ENCODE measurements around the gene SYT6. TPM values are rescaled to one million over a fixed set of nuclear protein-coding genes. Genes with fewer than 3 reads are reported as not detected.

Gene SYT6
- total RNA-seq, 1 experiment from 2014 or later, result not detected

DNA sequence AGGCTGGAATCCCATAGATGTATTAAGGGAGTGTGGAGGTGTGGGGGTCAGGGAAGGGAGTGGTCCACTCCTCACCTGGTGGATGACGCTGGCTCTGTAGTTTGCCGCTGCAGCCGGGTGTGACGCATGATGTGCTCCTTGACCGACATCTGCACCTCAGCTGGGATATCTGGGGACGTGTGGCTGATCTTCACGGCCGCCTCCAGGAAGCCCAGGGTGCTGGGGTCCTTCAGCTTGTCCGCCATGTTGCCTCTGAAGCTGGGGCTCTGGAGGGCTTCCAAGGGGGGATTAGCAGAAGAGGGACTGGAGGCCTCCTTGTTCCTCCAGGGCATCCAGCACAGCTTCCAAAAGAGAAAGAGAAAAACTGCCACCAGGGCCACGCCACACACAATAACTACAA lies 14.1 kb downstream of the SYT6 start:
- TF ChIP-seq, protein P1, sequence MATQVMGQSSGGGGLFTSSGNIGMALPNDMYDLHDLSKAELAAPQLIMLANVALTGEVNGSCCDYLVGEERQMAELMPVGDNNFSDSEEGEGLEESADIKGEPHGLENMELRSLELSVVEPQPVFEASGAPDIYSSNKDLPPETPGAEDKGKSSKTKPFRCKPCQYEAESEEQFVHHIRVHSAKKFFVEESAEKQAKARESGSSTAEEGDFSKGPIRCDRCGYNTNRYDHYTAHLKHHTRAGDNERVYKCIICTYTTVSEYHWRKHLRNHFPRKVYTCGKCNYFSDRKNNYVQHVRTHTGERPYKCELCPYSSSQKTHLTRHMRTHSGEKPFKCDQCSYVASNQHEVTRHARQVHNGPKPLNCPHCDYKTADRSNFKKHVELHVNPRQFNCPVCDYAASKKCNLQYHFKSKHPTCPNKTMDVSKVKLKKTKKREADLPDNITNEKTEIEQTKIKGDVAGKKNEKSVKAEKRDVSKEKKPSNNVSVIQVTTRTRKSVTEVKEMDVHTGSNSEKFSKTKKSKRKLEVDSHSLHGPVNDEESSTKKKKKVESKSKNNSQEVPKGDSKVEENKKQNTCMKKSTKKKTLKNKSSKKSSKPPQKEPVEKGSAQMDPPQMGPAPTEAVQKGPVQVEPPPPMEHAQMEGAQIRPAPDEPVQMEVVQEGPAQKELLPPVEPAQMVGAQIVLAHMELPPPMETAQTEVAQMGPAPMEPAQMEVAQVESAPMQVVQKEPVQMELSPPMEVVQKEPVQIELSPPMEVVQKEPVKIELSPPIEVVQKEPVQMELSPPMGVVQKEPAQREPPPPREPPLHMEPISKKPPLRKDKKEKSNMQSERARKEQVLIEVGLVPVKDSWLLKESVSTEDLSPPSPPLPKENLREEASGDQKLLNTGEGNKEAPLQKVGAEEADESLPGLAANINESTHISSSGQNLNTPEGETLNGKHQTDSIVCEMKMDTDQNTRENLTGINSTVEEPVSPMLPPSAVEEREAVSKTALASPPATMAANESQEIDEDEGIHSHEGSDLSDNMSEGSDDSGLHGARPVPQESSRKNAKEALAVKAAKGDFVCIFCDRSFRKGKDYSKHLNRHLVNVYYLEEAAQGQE (IDR thresholded peaks at IDR 0.05; ENCODE audit: insufficient read depth in 1 of 2, low read depth in 2 of 2, low read length in 1 of 2), result no peak
- no peak for TF ChIP-seq SIN3A (IDR thresholded peaks at IDR 0.05; ENCODE audit: borderline replicate concordance, insufficient read depth, low read depth, low read length)
- Histone ChIP-seq H3K4me3 (ENCODE audit: low read depth in 2 of 2, low read length in 2 of 2) (no peak overlapping the region), H3K4me1 (ENCODE audit: control insufficient read depth, insufficient read depth, low read length) (no peaks in the 10 kb centered on the region), H3K9me3 (ENCODE audit: control insufficient read depth, insufficient read depth, low read depth, low read length) (no peaks in the 10 kb centered on the region), H3K36me3 (ENCODE audit: control insufficient read depth, insufficient read depth, low read length) (no peaks in the 10 kb centered on the region), H3K27ac (ENCODE audit: low read length) (no peak overlapping the region), H3K27me3 (ENCODE audit: control insufficient read depth, insufficient read depth, low read length) (no peaks in the 10 kb centered on the region)
- no TSS peak for BruUV-seq (replicated peaks)
- no peak for DNase-seq (ENCODE audit: low read depth, low spot score)
- intact Hi-C loops (cut with micrococcal nuclease; ENCODE audit: unreplicated experiment), result no loop called here
- POLR2A ChIA-PET, result no interaction called here
- CTCF ChIA-PET, result no interaction called here
- in situ Hi-C loops (cut with HindIII; ENCODE audit: low pct_unique_long_range_greater_than_20kb, low sequenced_read_pairs), result no loop called here
- no peak for ATAC-seq

DNA sequence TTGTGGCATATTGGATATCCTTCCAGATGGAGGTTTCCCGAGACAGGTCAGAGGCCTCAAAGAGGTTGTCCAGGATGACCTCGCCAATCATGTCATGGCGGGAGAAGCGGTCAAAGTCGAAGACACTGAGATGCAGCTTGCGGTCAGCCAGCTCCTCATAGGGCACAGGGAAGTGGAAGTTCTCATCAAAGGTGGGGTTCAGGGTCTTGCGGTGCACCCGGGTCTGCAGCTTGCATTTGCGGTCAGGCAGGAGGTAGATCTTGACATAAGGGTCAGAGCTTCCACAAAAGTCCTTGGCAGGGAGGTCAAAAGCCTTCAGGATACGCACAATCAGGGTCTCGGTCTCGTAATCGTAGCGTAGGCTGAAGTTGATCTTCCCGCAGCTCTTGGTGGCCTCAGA lies 16.2 kb downstream of the SYT6 start:
- in situ Hi-C loops (cut with HindIII; ENCODE audit: low pct_unique_long_range_greater_than_20kb, low sequenced_read_pairs), result no loop called here
- H3K27ac ChIP-seq (ENCODE audit: low read length), result no peak overlapping the region
- no peaks in the 10 kb centered on the region for H3K9me3 ChIP-seq (ENCODE audit: control insufficient read depth, insufficient read depth, low read depth, low read length)
- TF ChIP-seq SIN3A (IDR thresholded peaks at IDR 0.05; ENCODE audit: borderline replicate concordance, insufficient read depth, low read depth, low read length) (no peak), TCF7L2 (IDR thresholded peaks at IDR 0.05; ENCODE audit: low read depth, low read length) (no peak), POLR2AphosphoS5 (IDR thresholded peaks at IDR 0.05; ENCODE audit: low read depth, low read length) (no peak)
- TF ChIP-seq, protein P1 (IDR thresholded peaks at IDR 0.05; ENCODE audit: insufficient read depth in 1 of 2, low read depth in 2 of 2, low read length in 1 of 2), result no peak
- TF ChIP-seq, protein P2, sequence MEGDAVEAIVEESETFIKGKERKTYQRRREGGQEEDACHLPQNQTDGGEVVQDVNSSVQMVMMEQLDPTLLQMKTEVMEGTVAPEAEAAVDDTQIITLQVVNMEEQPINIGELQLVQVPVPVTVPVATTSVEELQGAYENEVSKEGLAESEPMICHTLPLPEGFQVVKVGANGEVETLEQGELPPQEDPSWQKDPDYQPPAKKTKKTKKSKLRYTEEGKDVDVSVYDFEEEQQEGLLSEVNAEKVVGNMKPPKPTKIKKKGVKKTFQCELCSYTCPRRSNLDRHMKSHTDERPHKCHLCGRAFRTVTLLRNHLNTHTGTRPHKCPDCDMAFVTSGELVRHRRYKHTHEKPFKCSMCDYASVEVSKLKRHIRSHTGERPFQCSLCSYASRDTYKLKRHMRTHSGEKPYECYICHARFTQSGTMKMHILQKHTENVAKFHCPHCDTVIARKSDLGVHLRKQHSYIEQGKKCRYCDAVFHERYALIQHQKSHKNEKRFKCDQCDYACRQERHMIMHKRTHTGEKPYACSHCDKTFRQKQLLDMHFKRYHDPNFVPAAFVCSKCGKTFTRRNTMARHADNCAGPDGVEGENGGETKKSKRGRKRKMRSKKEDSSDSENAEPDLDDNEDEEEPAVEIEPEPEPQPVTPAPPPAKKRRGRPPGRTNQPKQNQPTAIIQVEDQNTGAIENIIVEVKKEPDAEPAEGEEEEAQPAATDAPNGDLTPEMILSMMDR (IDR thresholded peaks at IDR 0.05), result no peak
- H3K36me3 ChIP-seq (ENCODE audit: control insufficient read depth, insufficient read depth, low read length), result no peaks in the 10 kb centered on the region
- BruUV-seq (replicated peaks), result no TSS peak
- ChIA-PET POLR2A (no interaction called here), CTCF (no interaction called here)
- intact Hi-C loops (cut with micrococcal nuclease; ENCODE audit: unreplicated experiment), result no loop called here
- DNase-seq (ENCODE audit: low read depth, low spot score) (no peak), ATAC-seq (no peak)
- H3K4me1 ChIP-seq (ENCODE audit: control insufficient read depth, insufficient read depth, low read length), result no peaks in the 10 kb centered on the region
- H3K4me3 ChIP-seq (ENCODE audit: low read depth in 2 of 2, low read length in 2 of 2), result no peak overlapping the region
- no peaks in the 10 kb centered on the region for H3K27me3 ChIP-seq (ENCODE audit: control insufficient read depth, insufficient read depth, low read length)

All from Panc1 (cell line).